H9 (cell line): Measurements from ENCODE around the gene KRTAP10-11. TPM values are rescaled to one million over a fixed set of nuclear protein-coding genes. Genes with fewer than 3 reads are reported as not detected.

Experiments used
- DNase-seq: peaks from one replicate; pipeline ENCODE4 v3.0.0-alpha.2; 2017
- H2AFZ ChIP-seq: one replicate; pipeline ENCODE4 v1.6.1; 2013; ENCODE audit warnings: mild to moderate bottlenecking, low read length, control low read depth, moderate library complexity
- H2AK5ac ChIP-seq: 2 replicates; pipeline ENCODE4 v1.6.1; 2013; ENCODE audit warnings: low read length, control low read depth, mixed read lengths; ENCODE audit not compliant: insufficient read length
- H2BK120ac ChIP-seq: one replicate; pipeline ENCODE4 v1.6.1; 2013; ENCODE audit warnings: low read depth, mild to moderate bottlenecking, low read length, control low read depth, inconsistent platforms; ENCODE audit not compliant: poor library complexity, severe bottlenecking
- H2BK12ac ChIP-seq: 2 replicates; pipeline ENCODE4 v1.6.1; 2013; ENCODE audit warnings: low read length, control low read depth, mixed read lengths, low read depth; ENCODE audit not compliant: insufficient read length
- H2BK15ac ChIP-seq: 2 replicates; pipeline ENCODE4 v1.6.1; 2013; ENCODE audit warnings: low read depth, low read length, control low read depth
- H2BK20ac ChIP-seq: one replicate; pipeline ENCODE4 v1.6.1; 2013; ENCODE audit warnings: low read depth, mild to moderate bottlenecking, low read length, control low read depth, inconsistent platforms; ENCODE audit not compliant: poor library complexity, severe bottlenecking
- H2BK5ac ChIP-seq: 2 replicates; pipeline ENCODE4 v1.6.1; 2013; ENCODE audit warnings: low read length, control low read depth, mixed read lengths; ENCODE audit not compliant: insufficient read length
- H3K14ac ChIP-seq: 2 replicates; pipeline ENCODE4 v1.6.1; 2013; ENCODE audit warnings: low read length, control low read depth; ENCODE audit not compliant: insufficient read depth
- H3K18ac ChIP-seq: 2 replicates; pipeline ENCODE4 v1.6.1; 2013; ENCODE audit warnings: low read depth, mild to moderate bottlenecking, mixed read lengths, low read length, control low read depth; ENCODE audit not compliant: insufficient read length
- H3K23ac ChIP-seq: 2 replicates; pipeline ENCODE4 v1.6.1; 2013; ENCODE audit warnings: low read length, control low read depth, mixed read lengths, low read depth; ENCODE audit not compliant: insufficient read length
- H3K23me2 ChIP-seq: 2 replicates; pipeline ENCODE4 v1.6.1; 2013; ENCODE audit warnings: low read depth, mild to moderate bottlenecking, mixed read lengths, low read length, control low read depth; ENCODE audit not compliant: insufficient read length, poor library complexity, severe bottlenecking
- H3K27ac ChIP-seq: 2 replicates; pipeline ENCODE4 v1.5.1; 2013; ENCODE audit warnings: low read length, control low read depth, mixed read lengths, low read depth; ENCODE audit not compliant: insufficient read length
- H3K27me3 ChIP-seq: 2 replicates; pipeline ENCODE4 v1.6.1; 2013; ENCODE audit warnings: low read length, control low read depth, inconsistent platforms; ENCODE audit not compliant: insufficient read depth
- H3K4ac ChIP-seq: 2 replicates; pipeline ENCODE4 v1.6.1; 2013; ENCODE audit warnings: low read depth, mild to moderate bottlenecking, control low read depth, inconsistent platforms, low read length, moderate library complexity
- H3K4me1 ChIP-seq: 2 replicates; pipeline ENCODE4 v1.6.1; 2013; ENCODE audit warnings: low read length, control low read depth, inconsistent platforms; ENCODE audit not compliant: insufficient read depth
- H3K4me2 ChIP-seq: 2 replicates; pipeline ENCODE4 v1.6.1; 2013; ENCODE audit warnings: low read length, control low read depth, mixed read lengths; ENCODE audit not compliant: insufficient read length, insufficient read depth
- H3K56ac ChIP-seq: 2 replicates; pipeline ENCODE4 v1.6.1; 2013; ENCODE audit warnings: low read depth, mild to moderate bottlenecking, mixed read lengths, low read length, control low read depth; ENCODE audit not compliant: insufficient read length
- H3K79me1 ChIP-seq: 2 replicates; pipeline ENCODE4 v1.6.1; 2013; ENCODE audit warnings: low read depth, mild to moderate bottlenecking, moderate library complexity, low read length, control low read depth, inconsistent platforms; ENCODE audit not compliant: insufficient read depth, poor library complexity, severe bottlenecking
- H3K79me2 ChIP-seq: 2 replicates; pipeline ENCODE4 v1.6.1; 2013; ENCODE audit warnings: low read length, control low read depth, inconsistent platforms; ENCODE audit not compliant: insufficient read depth
- H3K9ac ChIP-seq: 2 replicates; pipeline ENCODE4 v1.6.1; 2013; ENCODE audit warnings: low read length, control low read depth, mixed read lengths; ENCODE audit not compliant: insufficient read length; ENCODE audit errors: extremely low read depth
- H3K9me3 ChIP-seq: one replicate; pipeline ENCODE4 v1.6.1; 2013; ENCODE audit warnings: low read depth, low read length, inconsistent platforms; ENCODE audit not compliant: control insufficient read depth
- H3T11ph ChIP-seq: one replicate; pipeline ENCODE4 v1.6.1; 2013; ENCODE audit warnings: mild to moderate bottlenecking, low read length, control low read depth, inconsistent platforms
- H4K20me1 ChIP-seq: one replicate; pipeline ENCODE4 v1.6.1; 2013; ENCODE audit not compliant: control insufficient read depth, insufficient read length, insufficient read depth
- H4K5ac ChIP-seq: 2 replicates; pipeline ENCODE4 v1.6.1; 2013; ENCODE audit warnings: low read depth, mild to moderate bottlenecking, mixed read lengths, low read length, control low read depth; ENCODE audit not compliant: insufficient read length
- H4K8ac ChIP-seq: replicated peaks from 2 replicates; pipeline ENCODE4 v1.6.1; 2013; ENCODE audit warnings: low read length, control low read depth, mixed read lengths, low read depth; ENCODE audit not compliant: insufficient read length
- H4K91ac ChIP-seq: 2 replicates; pipeline ENCODE4 v1.6.1; 2013; ENCODE audit warnings: low read depth, mild to moderate bottlenecking, moderate library complexity, mixed read lengths, low read length, control low read depth; ENCODE audit not compliant: insufficient read length
- H3K27ac Mint-ChIP-seq, 3 experiments: 2 replicates in 2 of 3; 3 replicates in 1 of 3; pipeline ENCODE4 v1.8.0; 2020 to 2021; ENCODE audit warnings: mixed read lengths in 3 of 3, mild to moderate bottlenecking in 1 of 3, moderate library complexity in 1 of 3
- H3K27me3 Mint-ChIP-seq: 2 replicates; pipeline ENCODE4 v1.8.0; 2021; ENCODE audit warnings: low read depth, mild to moderate bottlenecking, moderate library complexity, mixed read lengths
- H3K36me3 Mint-ChIP-seq, 3 experiments: 2 replicates in 2 of 3; 3 replicates in 1 of 3; pipeline ENCODE4 v1.8.0; 2020 to 2021; ENCODE audit warnings: low read depth in 3 of 3, mixed read lengths in 3 of 3; ENCODE audit not compliant: insufficient read depth in 1 of 3
- H3K4me1 Mint-ChIP-seq, 2 experiments: 2 replicates each; pipeline ENCODE4 v1.8.0; 2020; ENCODE audit warnings: mixed read lengths in 2 of 2
- H3K4me3 Mint-ChIP-seq, 2 experiments: 2 replicates in 1 of 2; 3 replicates in 1 of 2; pipeline ENCODE4 v1.8.0; 2020 to 2021; ENCODE audit warnings: mild to moderate bottlenecking in 2 of 2, mixed read lengths in 2 of 2, moderate library complexity in 1 of 2
- H3K9me3 Mint-ChIP-seq, 2 experiments: 2 replicates in 1 of 2; 3 replicates in 1 of 2; pipeline ENCODE4 v1.8.0; 2020; ENCODE audit warnings: mild to moderate bottlenecking in 2 of 2, mixed read lengths in 2 of 2, moderate library complexity in 1 of 2
- CTCF ChIP-seq: fragments of 200-600 bp; sonication (generic); conservative IDR thresholded peaks from 3 replicates; pipeline ENCODE4 v1.8.0; 2021; ENCODE audit warnings: antibody characterized with exemption, mild to moderate bottlenecking
- WGBS: extraction: QIAGEN DNeasy Blood & Tissue Kit; methylation state at CpG from one replicate; pipeline ENCODE4 v1.1.7; 2013; ENCODE audit warnings: missing lambda C conversion rate, low lambda C conversion rate, mixed read lengths; ENCODE audit not compliant: insufficient read length; ENCODE audit errors: extremely low coverage; 5-methylcytosine and 5-hydroxymethylcytosine counted together
- total RNA-seq: library from RNA; stranded (reverse); gene quantifications from 2 replicates; pipeline ENCODE4 v1.2.1, GENCODE V29; 2021

KRTAP10-11 gene
- total RNA-seq, 1 experiment from 2014 or later: not detected

GRCh38 chr21:44606495-44606894, 39.7 kb upstream of the KRTAP10-11 start:
- H3K36me3 Mint-ChIP-seq: peaks cover 8 to 25% (median 21%) of the 10 kb centered on the region in 3 experiments
- peaks cover 26 to 27% of the 10 kb centered on the region in 2 experiments for H3K9me3 Mint-ChIP-seq
- H2BK15ac ChIP-seq: no peak overlapping the region
- H3K4ac ChIP-seq: no peak overlapping the region
- H3K27me3 Mint-ChIP-seq: peaks cover 18% of the 10 kb centered on the region
- no peaks in the 10 kb centered on the region for H3K79me1 ChIP-seq
- H2BK5ac ChIP-seq: no peak overlapping the region
- no peak overlapping the region for H3K4me3 Mint-ChIP-seq
- no peaks in the 10 kb centered on the region for H3K4me1 ChIP-seq
- no peaks in the 10 kb centered on the region for H3K23me2 ChIP-seq
- no peak overlapping the region for H2AK5ac ChIP-seq
- no peak overlapping the region for H3K56ac ChIP-seq
- H4K5ac ChIP-seq: no peak overlapping the region
- H4K8ac ChIP-seq: no peak overlapping the region
- no peak overlapping the region for H2BK20ac ChIP-seq
- peaks cover 5% of the 10 kb centered on the region for H3K9me3 ChIP-seq
- no peak overlapping the region for H3K4me2 ChIP-seq
- no peak overlapping the region for H2AFZ ChIP-seq
- no peak overlapping the region for H3K9ac ChIP-seq
- H3K27ac Mint-ChIP-seq: no peak overlapping the region
- no CpG with 5 or more reads among the region's 4 CpGs for WGBS
- no peak overlapping the region for H3K18ac ChIP-seq
- H3K23ac ChIP-seq: no peak overlapping the region
- H3K4me1 Mint-ChIP-seq: peaks cover 3% of the 10 kb centered on the region in 2 experiments
- no peak overlapping the region for H2BK120ac ChIP-seq
- no peak for TF ChIP-seq CTCF
- no peaks in the 10 kb centered on the region for H4K20me1 ChIP-seq
- H3K27me3 ChIP-seq: no peaks in the 10 kb centered on the region
- no peak overlapping the region for H3T11ph ChIP-seq
- no peak overlapping the region for H3K14ac ChIP-seq
- DNase-seq: no peak
- H2BK12ac ChIP-seq: no peak overlapping the region
- no peak overlapping the region for H3K27ac ChIP-seq
- H4K91ac ChIP-seq: no peak overlapping the region
- H3K79me2 ChIP-seq: no peaks in the 10 kb centered on the region
